Measurements from ENCODE around the gene RPA3.

RPA3 gene

GRCh38 chr7:7718492-7718891 is at the start of gene RPA3:
Gene RPA3 (minus strand): TSS chr7:7718607. CDS start chr7:7640418, 78,189 bp downstream.
- Histone ChIP-seq H3K9ac (ENCODE audit: low read depth, low read length) (no peak within 1 kb of the TSS), H3K9me3 (ENCODE audit: control insufficient read depth, insufficient read depth, low read length) (no peaks in the 10 kb centered on the region), H3K4me1 (ENCODE audit: insufficient read depth, low read length) (no peaks in the 10 kb centered on the region; the same call in 1 of the 2 replicates), H3K36me3 (ENCODE audit: insufficient read depth, low read length) (no peaks in the 10 kb centered on the region)

- Histone ChIP-seq H3K9me3 (ENCODE audit: control insufficient read depth, insufficient read depth, low read length) (no peaks in the 10 kb centered on the region), H3K4me1 (ENCODE audit: insufficient read depth, low read length) (peaks cover 12% of the 10 kb centered on the region), H3K9ac (ENCODE audit: low read depth, low read length) (no peak overlapping the region), H3K36me3 (ENCODE audit: insufficient read depth, low read length) (no peaks in the 10 kb centered on the region)
These were observed 48.3 kb upstream of the RPA3 start for GRCh38 chr7:7766671-7767070.

GRCh38 chr7:7765422-7765821 is 47.0 kb upstream of the RPA3 start:
- no peak overlapping the region for H3K9ac ChIP-seq (ENCODE audit: low read depth, low read length)
- H3K4me1 ChIP-seq (ENCODE audit: insufficient read depth, low read length): peaks cover 12% of the 10 kb centered on the region
- H3K36me3 ChIP-seq (ENCODE audit: insufficient read depth, low read length): no peaks in the 10 kb centered on the region
- H3K9me3 ChIP-seq (ENCODE audit: control insufficient read depth, insufficient read depth, low read length): no peaks in the 10 kb centered on the region

GRCh38 chr7:7764520-7765396 is 46.4 kb upstream of the RPA3 start:
- H3K9ac ChIP-seq (ENCODE audit: low read depth, low read length): no peak overlapping the region

GRCh38 chr7:7761974-7762779 is 43.8 kb upstream of the RPA3 start:
- Histone ChIP-seq H3K36me3 (ENCODE audit: insufficient read depth, low read length) (no peaks in the 10 kb centered on the region), H3K9me3 (ENCODE audit: control insufficient read depth, insufficient read depth, low read length) (no peaks in the 10 kb centered on the region), H3K4me1 (ENCODE audit: insufficient read depth, low read length) (peaks cover 7% of the 10 kb centered on the region), H3K9ac (ENCODE audit: low read depth, low read length) (no peak overlapping the region)

More at GRCh38 chr7:7764520-7765396, 46.4 kb upstream of the RPA3 start:
- Histone ChIP-seq H3K36me3 (ENCODE audit: insufficient read depth, low read length) (no peaks in the 10 kb centered on the region), H3K4me1 (ENCODE audit: insufficient read depth, low read length) (peaks cover 12% of the 10 kb centered on the region), H3K9me3 (ENCODE audit: control insufficient read depth, insufficient read depth, low read length) (no peaks in the 10 kb centered on the region)

- H3K9ac ChIP-seq (ENCODE audit: low read depth, low read length): no peak overlapping the region
- H3K36me3 ChIP-seq (ENCODE audit: insufficient read depth, low read length): no peaks in the 10 kb centered on the region
- H3K9me3 ChIP-seq (ENCODE audit: control insufficient read depth, insufficient read depth, low read length): no peaks in the 10 kb centered on the region
- peaks cover 7% of the 10 kb centered on the region for H3K4me1 ChIP-seq (ENCODE audit: insufficient read depth, low read length)
These were observed 43.0 kb upstream of the RPA3 start for GRCh38 chr7:7761340-7761973.

GRCh38 chr7:7757576-7757975 is 39.2 kb upstream of the RPA3 start:
- peaks cover 6% of the 10 kb centered on the region for H3K4me1 ChIP-seq (ENCODE audit: insufficient read depth, low read length)
- no peaks in the 10 kb centered on the region for H3K9me3 ChIP-seq (ENCODE audit: control insufficient read depth, insufficient read depth, low read length)
- no peaks in the 10 kb centered on the region for H3K36me3 ChIP-seq (ENCODE audit: insufficient read depth, low read length)
- no peak overlapping the region for H3K9ac ChIP-seq (ENCODE audit: low read depth, low read length)

- no peaks in the 10 kb centered on the region for H3K9me3 ChIP-seq (ENCODE audit: control insufficient read depth, insufficient read depth, low read length)
- no peak overlapping the region for H3K9ac ChIP-seq (ENCODE audit: low read depth, low read length)
- H3K4me1 ChIP-seq (ENCODE audit: insufficient read depth, low read length): peaks cover 1% of the 10 kb centered on the region
- no peaks in the 10 kb centered on the region for H3K36me3 ChIP-seq (ENCODE audit: insufficient read depth, low read length)
These were observed 38.2 kb upstream of the RPA3 start for GRCh38 chr7:7756577-7756976.

GRCh38 chr7:7751243-7752092 is 33.1 kb upstream of the RPA3 start:
- no peak overlapping the region for H3K9ac ChIP-seq (ENCODE audit: low read depth, low read length)

GRCh38 chr7:7750571-7751242 is 32.3 kb upstream of the RPA3 start:
- Histone ChIP-seq H3K4me1 (ENCODE audit: insufficient read depth, low read length) (peaks cover 5% of the 10 kb centered on the region), H3K9ac (ENCODE audit: low read depth, low read length) (no peak overlapping the region), H3K36me3 (ENCODE audit: insufficient read depth, low read length) (no peaks in the 10 kb centered on the region), H3K9me3 (ENCODE audit: control insufficient read depth, insufficient read depth, low read length) (no peaks in the 10 kb centered on the region)

More at GRCh38 chr7:7751243-7752092, 33.1 kb upstream of the RPA3 start:
- H3K36me3 ChIP-seq (ENCODE audit: insufficient read depth, low read length): no peaks in the 10 kb centered on the region
- no peaks in the 10 kb centered on the region for H3K9me3 ChIP-seq (ENCODE audit: control insufficient read depth, insufficient read depth, low read length)
- peaks cover 5% of the 10 kb centered on the region for H3K4me1 ChIP-seq (ENCODE audit: insufficient read depth, low read length)

- Histone ChIP-seq H3K9ac (ENCODE audit: low read depth, low read length) (no peak overlapping the region), H3K4me1 (ENCODE audit: insufficient read depth, low read length) (peaks cover 3% of the 10 kb centered on the region), H3K36me3 (ENCODE audit: insufficient read depth, low read length) (no peaks in the 10 kb centered on the region), H3K9me3 (ENCODE audit: control insufficient read depth, insufficient read depth, low read length) (no peaks in the 10 kb centered on the region)
These were observed 28.1 kb upstream of the RPA3 start for GRCh38 chr7:7746458-7746857.

GRCh38 chr7:7745966-7746365 is 27.6 kb upstream of the RPA3 start:
- H3K9ac ChIP-seq (ENCODE audit: low read depth, low read length): no peak overlapping the region
- H3K36me3 ChIP-seq (ENCODE audit: insufficient read depth, low read length): no peaks in the 10 kb centered on the region
- no peaks in the 10 kb centered on the region for H3K9me3 ChIP-seq (ENCODE audit: control insufficient read depth, insufficient read depth, low read length)
- H3K4me1 ChIP-seq (ENCODE audit: insufficient read depth, low read length): no peaks in the 10 kb centered on the region

GRCh38 chr7:7745258-7745657 is 26.9 kb upstream of the RPA3 start:
- Histone ChIP-seq H3K9ac (ENCODE audit: low read depth, low read length) (no peak overlapping the region), H3K4me1 (ENCODE audit: insufficient read depth, low read length) (no peaks in the 10 kb centered on the region), H3K9me3 (ENCODE audit: control insufficient read depth, insufficient read depth, low read length) (no peaks in the 10 kb centered on the region), H3K36me3 (ENCODE audit: insufficient read depth, low read length) (no peaks in the 10 kb centered on the region)
